Colon (tissue), 2 donors: ENCODE measurements around the gene LRRIQ1.
"Not testable (repeated sequence)": the region's sequence is repeated elsewhere in the genome, so short reads cannot be mapped to it uniquely, and the experiment has no call there.

Experiments used
- FAIRE-seq: peaks from 2 replicates; lab custom pipeline; 2012; peaks lifted over from hg19 to GRCh38; lab: Jason Lieb, UNC
- donor health status: control.
- donor health status: control.

LRRIQ1 gene

GRCh38 chr12:85036234-85036707 is at the start of gene LRRIQ1, which contains the start of gene TSPAN19:
LRRIQ1 (plus strand) TSS chr12:85036351; CDS start chr12:85038177, 1,826 bp downstream.
TSPAN19 (minus strand) TSS chr12:85036277; CDS start chr12:85029946, 6,331 bp downstream.
- no peak for FAIRE-seq

GRCh38 chr12:84986586-84986985 is 49.6 kb upstream of the LRRIQ1 start:
- no peak for FAIRE-seq

GRCh38 chr12:84994426-84994825 is 41.7 kb upstream of the LRRIQ1 start:
- FAIRE-seq = no peak

GRCh38 chr12:84995641-84996040 is 40.5 kb upstream of the LRRIQ1 start:
- no peak for FAIRE-seq

GRCh38 chr12:84996759-84997158 is 39.4 kb upstream of the LRRIQ1 start:
- no peak for FAIRE-seq

- FAIRE-seq = no peak
Observed at GRCh38 chr12:84998341-84998740, 37.8 kb upstream of the LRRIQ1 start.

GRCh38 chr12:85000729-85001128 is 35.4 kb upstream of the LRRIQ1 start:
- no peak for FAIRE-seq

GRCh38 chr12:85002778-85003296 is 33.3 kb upstream of the LRRIQ1 start:
- no peak for FAIRE-seq

GRCh38 chr12:85004204-85004603 is 31.9 kb upstream of the LRRIQ1 start:
- no peak for FAIRE-seq

- not testable (repeated sequence) for FAIRE-seq
Observed at GRCh38 chr12:85005047-85005446, 31.1 kb upstream of the LRRIQ1 start.

GRCh38 chr12:85005615-85006014 is 30.5 kb upstream of the LRRIQ1 start:
- FAIRE-seq = no peak

- no peak for FAIRE-seq
Observed at GRCh38 chr12:85006206-85006605, 29.9 kb upstream of the LRRIQ1 start.

GRCh38 chr12:85007836-85008235 is 28.3 kb upstream of the LRRIQ1 start:
- no peak for FAIRE-seq

- no peak for FAIRE-seq
Observed at GRCh38 chr12:85016413-85016812, 19.7 kb upstream of the LRRIQ1 start.

GRCh38 chr12:85017133-85017532 is 19.0 kb upstream of the LRRIQ1 start:
- no peak for FAIRE-seq

GRCh38 chr12:85017618-85018017 is 18.5 kb upstream of the LRRIQ1 start:
- FAIRE-seq = no peak

- FAIRE-seq = no peak
Observed at GRCh38 chr12:85018098-85018497, 18.1 kb upstream of the LRRIQ1 start.

GRCh38 chr12:85029456-85029855 is 6.7 kb upstream of the LRRIQ1 start:
- FAIRE-seq = peak; percentile 65

- no peak for FAIRE-seq
Observed at GRCh38 chr12:85036733-85037132, 582 bp downstream of the LRRIQ1 start.

GRCh38 chr12:85041395-85041794 is 5.2 kb downstream of the LRRIQ1 start:
- no peak for FAIRE-seq

GRCh38 chr12:85043829-85044228 is 7.7 kb downstream of the LRRIQ1 start:
- FAIRE-seq = no peak

GRCh38 chr12:85057370-85057963 is 21.3 kb downstream of the LRRIQ1 start:
- peak; percentile 55 for FAIRE-seq

GRCh38 chr12:85058339-85058738 is 22.2 kb downstream of the LRRIQ1 start:
- no peak for FAIRE-seq

GRCh38 chr12:85059594-85059993 is 23.4 kb downstream of the LRRIQ1 start:
- FAIRE-seq = no peak
